K562 (cell line): ENCODE data around the gene NKX1-2. TPM values are rescaled to one million over a fixed set of nuclear protein-coding genes. Genes with fewer than 3 reads are reported as not detected.
A peak's percentile ranks its signal among the peaks of the same experiment; 100 is the strongest.
"Not testable (repeated sequence)": the region's sequence is repeated elsewhere in the genome, so short reads cannot be mapped to it uniquely, and the experiment has no call there.

Experiments used
- ATAC-seq: fragments of 200-7000 bp; cut with Tn5 transposase; 3 replicates; pipeline ENCODE4 v1.9.1; 2020; ENCODE audit warnings: moderate library complexity
- BruUV-seq: library from RNA; stranded (reverse); fragments of 400-500 nt; replicated peaks from 2 replicates; lab custom pipeline; 2021; lab: Mats Ljungman, UMichigan
- CTCF ChIA-PET: fragments of 300-600 bp; formaldehyde crosslinking; extraction: SDS; loops from one replicate; lab custom pipeline; 2021; ENCODE audit warnings: low intra/inter-chr PET ratio; lab: Yijun Ruan, JAX
- POLR2A ChIA-PET: fragments of 300-600, 350-650 bp; sonication (Branson Sonifier 250); formaldehyde crosslinking; extraction: SDS; loops from one replicate; lab custom pipeline; 2021; ENCODE audit warnings: antibody characterized with exemption, inconsistent platforms; lab: Yijun Ruan, JAX
- DNase-seq, 4 experiments: peaks; one replicate each; pipeline versions ENCODE4 v3.0.0 to v3.0.0-alpha.2; 2011 to 2018; ENCODE audit warnings: low spot score in 3 of 4, mixed read lengths in 3 of 4; ENCODE audit errors: extremely low read depth in 1 of 4
- FAIRE-seq: peaks from 2 replicates; lab custom pipeline; 2011; peaks lifted over from hg19 to GRCh38; lab: Jason Lieb, UNC
- H2AFZ ChIP-seq: 2 replicates; pipeline ENCODE4 v1.6.0; 2011; ENCODE audit warnings: low read depth, low read length, control low read depth, inconsistent platforms
- H3K27ac ChIP-seq: fragments of 200-600 bp; 3 replicates; pipeline ENCODE4 v1.8.0; 2011; ENCODE audit warnings: low read depth, mild to moderate bottlenecking, control low read depth, inconsistent platforms, low read length, moderate library complexity, mixed read lengths; ENCODE audit errors: extremely low read depth
- H3K27me3 ChIP-seq, 2 experiments: fragments of 300-600 bp in 1 of 2; 2 replicates in 1 of 2; 3 replicates in 1 of 2; pipeline versions ENCODE4 v1.6.0 to v1.8.0; 2011; ENCODE audit warnings: inconsistent platforms in 2 of 2, low read length in 2 of 2, mild to moderate bottlenecking in 1 of 2, mixed read lengths in 1 of 2, moderate library complexity in 1 of 2; ENCODE audit not compliant: control insufficient read depth in 2 of 2, insufficient read depth in 2 of 2
- H3K36me3 ChIP-seq: fragments of 300-600 bp; 3 replicates; pipeline ENCODE4 v1.8.0; 2011; ENCODE audit warnings: mild to moderate bottlenecking, low read length, inconsistent platforms; ENCODE audit not compliant: control insufficient read depth, insufficient read depth
- H3K4me1 ChIP-seq, 2 experiments: fragments of 200-600 bp in 1 of 2; replicated peaks in 1 of 2; 2 replicates in 1 of 2; 3 replicates in 1 of 2; pipeline versions ENCODE4 v1.5.1 to v1.8.0; 2011; ENCODE audit warnings: inconsistent platforms in 2 of 2, low read length in 2 of 2, mild to moderate bottlenecking in 1 of 2, mixed read lengths in 1 of 2, moderate library complexity in 1 of 2; ENCODE audit not compliant: control insufficient read depth in 2 of 2, insufficient read depth in 2 of 2
- H3K4me2 ChIP-seq: 2 replicates; pipeline ENCODE4 v1.6.1; 2011; ENCODE audit warnings: low read length, control low read depth, inconsistent platforms, mixed read lengths; ENCODE audit not compliant: insufficient read depth
- H3K4me3 ChIP-seq: fragments of 200-600 bp; sonication (generic), shearing (Covaris generic); 2 replicates; pipeline ENCODE4 v1.5.1; 2016; ENCODE audit warnings: control low read depth, inconsistent platforms
- H3K79me2 ChIP-seq: fragments of 200-600 bp; 3 replicates; pipeline ENCODE4 v1.8.0; 2011; ENCODE audit warnings: low read length, inconsistent platforms; ENCODE audit not compliant: control insufficient read depth, insufficient read depth
- H3K9ac ChIP-seq, 2 experiments: 2 replicates each; pipeline versions ENCODE4 v1.6.0 to v1.6.1; 2011; ENCODE audit warnings: low read depth in 2 of 2, low read length in 2 of 2, control low read depth in 1 of 2, inconsistent platforms in 1 of 2, mild to moderate bottlenecking in 1 of 2, mixed read lengths in 1 of 2; ENCODE audit not compliant: insufficient read depth in 1 of 2
- H3K9me1 ChIP-seq: one replicate; pipeline ENCODE4 v1.6.0; 2011; ENCODE audit warnings: inconsistent platforms, mild to moderate bottlenecking, low read length, moderate library complexity; ENCODE audit not compliant: control insufficient read depth, insufficient read depth
- H3K9me3 ChIP-seq: replicated peaks from 2 replicates; pipeline ENCODE4 v1.5.1; 2011; ENCODE audit warnings: low read depth, low read length, inconsistent platforms; ENCODE audit not compliant: control insufficient read depth, insufficient read depth
- H4K20me1 ChIP-seq: replicated peaks from 2 replicates; pipeline ENCODE4 v1.6.1; 2011; ENCODE audit warnings: low read length, inconsistent platforms, mixed read lengths; ENCODE audit not compliant: control insufficient read depth, insufficient read depth
- CXXC5 ChIP-seq: fragments of 250-450 bp; sonication (Bioruptor Pico); IDR thresholded peaks from 2 replicates; pipeline ENCODE4 v1.8.0; 2022; ENCODE audit warnings: inconsistent platforms, mild to moderate bottlenecking, moderate library complexity
- DLX4 ChIP-seq: fragments of 250-450 bp; sonication (Bioruptor Pico); IDR thresholded peaks from 2 replicates; pipeline ENCODE4 v1.6.1; 2021; ENCODE audit warnings: mild to moderate bottlenecking
- EHMT2 ChIP-seq: fragments of 450-650 bp; IDR thresholded peaks from 2 replicates; pipeline ENCODE4 v1.6.1; 2018; ENCODE audit warnings: antibody characterized with exemption
- ESRRB ChIP-seq: fragments of 250-450 bp; sonication (Bioruptor Pico); IDR thresholded peaks from 2 replicates; pipeline ENCODE4 v1.5.0; 2020; ENCODE audit warnings: mild to moderate bottlenecking, moderate library complexity, borderline replicate concordance
- NCOA6 ChIP-seq: fragments of 450-650 bp; IDR thresholded peaks from 2 replicates; pipeline ENCODE4 v1.6.1; 2017; ENCODE audit warnings: mild to moderate bottlenecking
- PURB ChIP-seq: sonication (generic); formaldehyde crosslinking; IDR thresholded peaks from 2 replicates; pipeline ENCODE4 v1.9.0; 2021; ENCODE audit warnings: low read depth, mild to moderate bottlenecking, missing genetic modification reagents
- RBM34 ChIP-seq: fragments of 200-400 bp; formaldehyde crosslinking; IDR thresholded peaks from 2 replicates; pipeline ENCODE4 v1.6.1; 2018; ENCODE audit warnings: low read length, borderline replicate concordance; ENCODE audit not compliant: insufficient read depth
- SREBF1 ChIP-seq: fragments of 150-350 bp; IDR thresholded peaks from 2 replicates; pipeline ENCODE4 v1.6.1; 2014; ENCODE audit warnings: antibody characterized with exemption, low read depth, low read length, borderline replicate concordance
- ZNF121 ChIP-seq: sonication (generic); formaldehyde crosslinking; conservative IDR thresholded peaks from 2 replicates; pipeline ENCODE4 v1.8.0; 2022; ENCODE audit warnings: missing genetic modification reagents
- ZNF436 ChIP-seq: fragments of 250-450, 450-650 bp; sonication (Bioruptor Pico); formaldehyde crosslinking; IDR thresholded peaks from 2 replicates; pipeline ENCODE4 v1.7.0; 2020; ENCODE audit warnings: mild to moderate bottlenecking
- ZNF444 ChIP-seq: fragments of 250-450 bp; sonication (Bioruptor Pico); IDR thresholded peaks from 2 replicates; pipeline ENCODE4 v1.4.0; 2020; ENCODE audit warnings: mild to moderate bottlenecking, moderate library complexity
- WGBS: fragments of 100-300 bp; shearing (Covaris generic); methylation state at CpG from one replicate; pipeline ENCODE4 v1.1.6; 2016; ENCODE audit warnings: low coverage, mixed read lengths; ENCODE audit not compliant: insufficient coverage; ENCODE audit errors: missing lambda C conversion rate; 5-methylcytosine and 5-hydroxymethylcytosine counted together
- in situ Hi-C: fragments of 300-500 bp; cut with MboI; formaldehyde crosslinking; loops from 4 replicates; pipeline ENCODE4 v1.15.0; 2018; ENCODE audit warnings: inconsistent platforms, mixed read lengths
- intact Hi-C: fragments of 100-400 bp; cut with micrococcal nuclease; formaldehyde crosslinking; loops from 2 replicates; pipeline ENCODE4 v1.14.2; 2022
- polyA plus RNA-seq, 8 experiments: library from polyadenylated mRNA; depleted of rRNA in 4 of 8; stranded (reverse) in 5 of 8; unstranded in 3 of 8; fragments of >200 nt; fragmentation: Nextera tagmentation in 2 of 8; fragmentation: Illumina TruSeq in 1 of 8; extraction: Ambion mirVana in 2 of 8; extraction: Trizol in 1 of 8; gene quantifications; 2 replicates each; pipeline versions ENCODE4 v1.2.1 to v1.2.3, GENCODE V29; 2011 to 2014; ENCODE audit warnings: inconsistent platforms in 1 of 8, missing spikeins in 1 of 8
- total RNA-seq, 7 experiments: library from RNA; depleted of rRNA in 6 of 7; stranded (reverse); fragments of >200 nt in 6 of 7; fragmentation: Illumina TruSeq in 2 of 7; extraction: Trizol in 2 of 7; gene quantifications; 2 replicates each; pipeline versions ENCODE4 v1.2.1 to v1.2.3, GENCODE V29; 2011 to 2021; ENCODE audit warnings: low replicate concordance in 1 of 7
- TF ChIP-seq, protein P1 (sequence below): fragments of 250-450 bp; sonication (Bioruptor Pico); IDR thresholded peaks from 2 replicates; pipeline ENCODE4 v1.9.0; 2021; ENCODE audit warnings: mild to moderate bottlenecking, inconsistent platforms

The NKX1-2 gene
- total and polyA plus RNA-seq, 9 of the 15 experiments (the other 6 are each of a cell fraction or from before 2014, with no cell fraction given) = not detected

GRCh38 chr10:124435683-124436082, 14.2 kb downstream of the NKX1-2 start:
- H3K9me3 ChIP-seq, in situ Hi-C loops, BruUV-seq, DNase-seq, H4K20me1 ChIP-seq, H2AFZ ChIP-seq, H3K4me3 ChIP-seq, H3K27ac ChIP-seq, ATAC-seq, H3K9me1 ChIP-seq, H3K9ac ChIP-seq, intact Hi-C loops, H3K4me2 ChIP-seq, H3K79me2 ChIP-seq, H3K4me1 ChIP-seq, POLR2A ChIA-PET, H3K36me3 ChIP-seq, H3K27me3 ChIP-seq, FAIRE-seq, CTCF ChIA-PET: not testable (repeated sequence)
- peak; percentile 58; the same call in 1 of the 2 replicates for TF ChIP-seq ZNF121 (CRISPR knock-in tag)
- WGBS = 40% methylated on average over 2 of the region's 4 CpGs

- H3K27me3 ChIP-seq = no peaks in the 10 kb centered on the region
- BruUV-seq = no TSS peak
- H3K9ac ChIP-seq = no peak overlapping the region
- no peak overlapping the region for H3K27ac ChIP-seq
- DNase-seq (no peak), FAIRE-seq (no peak), ATAC-seq (no peak)
- H3K36me3 ChIP-seq = no peaks in the 10 kb centered on the region
- no peaks in the 10 kb centered on the region for H3K9me1 ChIP-seq
- CTCF ChIA-PET = no interaction called here
- H3K9me3 ChIP-seq = no peaks in the 10 kb centered on the region
- no peak overlapping the region for H3K4me3 ChIP-seq
- H2AFZ ChIP-seq = no peak overlapping the region
- intact Hi-C loops (no loop called here), in situ Hi-C loops (no loop called here)
- H3K4me1 ChIP-seq = no peaks in the 10 kb centered on the region; a peak in 2 of 5 replicates
- H4K20me1 ChIP-seq = no peaks in the 10 kb centered on the region
- POLR2A ChIA-PET = no interaction called here
- 59% methylated on average over 3 of the region's 3 CpGs for WGBS
- H3K4me2 ChIP-seq = no peak overlapping the region
- H3K79me2 ChIP-seq = no peaks in the 10 kb centered on the region
- TF ChIP-seq CXXC5 (CRISPR knock-in tag) = no peak
- TF ChIP-seq ESRRB (CRISPR knock-in tag) = no peak
- TF ChIP-seq RBM34 = no peak
- no peak for TF ChIP-seq NCOA6
- TF ChIP-seq EHMT2 = no peak
- TF ChIP-seq, protein P1, sequence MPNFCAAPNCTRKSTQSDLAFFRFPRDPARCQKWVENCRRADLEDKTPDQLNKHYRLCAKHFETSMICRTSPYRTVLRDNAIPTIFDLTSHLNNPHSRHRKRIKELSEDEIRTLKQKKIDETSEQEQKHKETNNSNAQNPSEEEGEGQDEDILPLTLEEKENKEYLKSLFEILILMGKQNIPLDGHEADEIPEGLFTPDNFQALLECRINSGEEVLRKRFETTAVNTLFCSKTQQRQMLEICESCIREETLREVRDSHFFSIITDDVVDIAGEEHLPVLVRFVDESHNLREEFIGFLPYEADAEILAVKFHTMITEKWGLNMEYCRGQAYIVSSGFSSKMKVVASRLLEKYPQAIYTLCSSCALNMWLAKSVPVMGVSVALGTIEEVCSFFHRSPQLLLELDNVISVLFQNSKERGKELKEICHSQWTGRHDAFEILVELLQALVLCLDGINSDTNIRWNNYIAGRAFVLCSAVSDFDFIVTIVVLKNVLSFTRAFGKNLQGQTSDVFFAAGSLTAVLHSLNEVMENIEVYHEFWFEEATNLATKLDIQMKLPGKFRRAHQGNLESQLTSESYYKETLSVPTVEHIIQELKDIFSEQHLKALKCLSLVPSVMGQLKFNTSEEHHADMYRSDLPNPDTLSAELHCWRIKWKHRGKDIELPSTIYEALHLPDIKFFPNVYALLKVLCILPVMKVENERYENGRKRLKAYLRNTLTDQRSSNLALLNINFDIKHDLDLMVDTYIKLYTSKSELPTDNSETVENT (CRISPR knock-in tag) = no peak
- no peak for TF ChIP-seq PURB (CRISPR knock-in tag)
- no peak for TF ChIP-seq DLX4 (CRISPR knock-in tag)
- no peak for TF ChIP-seq SREBF1
- TF ChIP-seq ZNF436 (CRISPR knock-in tag) = no peak
- no peak for TF ChIP-seq ZNF444 (CRISPR knock-in tag)
These were observed 16.4 kb downstream of the NKX1-2 start for GRCh38 chr10:124433461-124433860.
